HepG2 (cell line): ENCODE measurements around the gene B3GNT9. TPM values are rescaled to one million over a fixed set of nuclear protein-coding genes. Genes with fewer than 3 reads are reported as not detected.
A peak's percentile ranks its signal among the peaks of the same experiment; 100 is the strongest.

Source experiments
- ARID5B ChIP-seq: IDR thresholded peaks from 2 replicates; pipeline ENCODE4 v1.4.0; 2020; ENCODE audit warnings: mild to moderate bottlenecking, missing genetic modification reagents
- ARNTL ChIP-seq: sonication (generic); formaldehyde crosslinking; IDR thresholded peaks from 2 replicates; pipeline ENCODE4 v1.4.0; 2020; ENCODE audit warnings: mild to moderate bottlenecking, missing genetic modification reagents
- ATF4 ChIP-seq, 2 experiments: fragments of 450-650 bp in 1 of 2; sonication (generic) in 1 of 2; formaldehyde crosslinking; IDR thresholded peaks; 2 replicates each; pipeline versions ENCODE4 v1.5.0 to v1.8.0; 2020 to 2022; ENCODE audit warnings: mild to moderate bottlenecking in 1 of 2, missing genetic modification reagents in 1 of 2
- BORCS8-MEF2B ChIP-seq: sonication (generic); formaldehyde crosslinking; IDR thresholded peaks from 2 replicates; pipeline ENCODE4 v1.8.0; 2022; ENCODE audit warnings: mild to moderate bottlenecking, missing genetic modification reagents
- DMAP1 ChIP-seq: IDR thresholded peaks from 2 replicates; pipeline ENCODE4 v1.6.1; 2016
- HCFC1 ChIP-seq: fragments of 150-350 bp; IDR thresholded peaks from 2 replicates; pipeline ENCODE4 v1.6.1; 2014; ENCODE audit warnings: low read depth, low read length
- KLF15 ChIP-seq: sonication (generic); formaldehyde crosslinking; IDR thresholded peaks from 2 replicates; pipeline ENCODE4 v1.8.1; 2023; ENCODE audit warnings: borderline replicate concordance, mild to moderate bottlenecking, inconsistent platforms, missing genetic modification reagents, mixed read lengths
- MAF1 ChIP-seq: sonication (generic); formaldehyde crosslinking; IDR thresholded peaks from 2 replicates; pipeline ENCODE4 v1.5.0; 2020; ENCODE audit warnings: missing genetic modification reagents, borderline replicate concordance
- MED8 ChIP-seq: sonication (generic); formaldehyde crosslinking; IDR thresholded peaks from 2 replicates; pipeline ENCODE4 v1.8.1; 2023; ENCODE audit warnings: mild to moderate bottlenecking, missing genetic modification reagents; ENCODE audit not compliant: insufficient replicate concordance
- MEIS2 ChIP-seq: sonication (generic); formaldehyde crosslinking; IDR thresholded peaks from 2 replicates; pipeline ENCODE4 v1.9.0; 2021; ENCODE audit warnings: mild to moderate bottlenecking, missing genetic modification reagents
- MIXL1 ChIP-seq: IDR thresholded peaks from 2 replicates; pipeline ENCODE4 v1.6.1; 2016
- PATZ1 ChIP-seq: sonication (generic); formaldehyde crosslinking; IDR thresholded peaks from 2 replicates; pipeline ENCODE4 v1.4.0; 2020; ENCODE audit warnings: missing genetic modification reagents
- PHB2 ChIP-seq: fragments of 450-650 bp; IDR thresholded peaks from 2 replicates; pipeline ENCODE4 v1.6.1; 2018; ENCODE audit not compliant: partially characterized antibody
- POLR2A ChIP-seq, 2 experiments: IDR thresholded peaks; 2 replicates each; pipeline ENCODE4 v1.6.1; 2011; ENCODE audit warnings: low read depth in 2 of 2, low read length in 2 of 2, mild to moderate bottlenecking in 1 of 2, moderate library complexity in 1 of 2; ENCODE audit not compliant: insufficient read depth in 1 of 2
- PRPF4 ChIP-seq: fragments of 200-400 bp; formaldehyde crosslinking; IDR thresholded peaks from 2 replicates; pipeline ENCODE4 v1.6.1; 2016; ENCODE audit warnings: low read length, low read depth; ENCODE audit not compliant: poor library complexity, severe bottlenecking
- TRAFD1 ChIP-seq: sonication (generic); formaldehyde crosslinking; IDR thresholded peaks from 2 replicates; pipeline ENCODE4 v1.5.1; 2020; ENCODE audit warnings: missing genetic modification reagents, mild to moderate bottlenecking, borderline replicate concordance
- ZFP82 ChIP-seq: sonication (generic); formaldehyde crosslinking; IDR thresholded peaks from 2 replicates; pipeline ENCODE4 v1.5.1; 2020; ENCODE audit warnings: mild to moderate bottlenecking, missing genetic modification reagents, borderline replicate concordance
- ZMYM3 ChIP-seq: sonication (generic); formaldehyde crosslinking; IDR thresholded peaks from 2 replicates; pipeline ENCODE4 v1.5.1; 2020; ENCODE audit warnings: mild to moderate bottlenecking, missing genetic modification reagents
- ZNF460 ChIP-seq: sonication (generic); formaldehyde crosslinking; IDR thresholded peaks from 2 replicates; pipeline ENCODE4 v1.5.1; 2020; ENCODE audit warnings: missing genetic modification reagents, mild to moderate bottlenecking, borderline replicate concordance
- ZNF761 ChIP-seq: sonication (generic); formaldehyde crosslinking; conservative IDR thresholded peaks from 2 replicates; pipeline ENCODE4 v1.4.0; 2020; ENCODE audit warnings: mild to moderate bottlenecking, missing genetic modification reagents
- ZSCAN30 ChIP-seq: sonication (generic); formaldehyde crosslinking; IDR thresholded peaks from 2 replicates; pipeline ENCODE4 v1.5.0; 2020; ENCODE audit warnings: mild to moderate bottlenecking, missing genetic modification reagents
- ZZZ3 ChIP-seq: sonication (generic); formaldehyde crosslinking; IDR thresholded peaks from 2 replicates; pipeline ENCODE4 v1.4.0; 2020; ENCODE audit warnings: missing genetic modification reagents, mild to moderate bottlenecking, borderline replicate concordance
- polyA plus RNA-seq, 8 experiments: library from polyadenylated mRNA; depleted of rRNA in 3 of 8; stranded (reverse) in 7 of 8; unstranded in 1 of 8; fragments of >200 nt; fragmentation: Illumina TruSeq in 4 of 8; extraction: Trizol in 4 of 8; gene quantifications; 2 replicates each; pipeline versions ENCODE4 v1.2.1 to v1.2.3, GENCODE V29; 2011 to 2016; ENCODE audit warnings: low read depth in 4 of 8, missing spikeins in 1 of 8, mixed read lengths in 1 of 8; ENCODE audit not compliant: insufficient read depth in 1 of 8
- total RNA-seq, 5 experiments: library from RNA; depleted of rRNA; stranded (reverse); fragments of >200 nt; fragmentation: Illumina TruSeq; extraction: Trizol; gene quantifications; 2 replicates each; pipeline ENCODE4 v1.2.3, GENCODE V29; 2016; ENCODE audit warnings: low read depth in 1 of 5

B3GNT9 gene
- total and polyA plus RNA-seq, 2 of the 13 experiments (the other 11 are each of a cell fraction or from before 2014, with no cell fraction given) = 1.5 to 3.1 TPM

- TF ChIP-seq PATZ1 (CRISPR knock-in tag) = peak; percentile 96
- peak; percentile 81; the same call in 1 of the 2 replicates for TF ChIP-seq TRAFD1 (CRISPR knock-in tag)
- TF ChIP-seq DMAP1 (CRISPR knock-in tag) = peak; percentile 84
- no peak for TF ChIP-seq ZZZ3
- peak; percentile 56; the same call in 1 of the 2 replicates for TF ChIP-seq KLF15 (CRISPR knock-in tag)
- no peak; the same call in 1 of the 2 replicates for TF ChIP-seq ZNF460
- peak; percentile 87 for TF ChIP-seq MED8 (CRISPR knock-in tag)
- peak; percentile 98 to 99 for TF ChIP-seq POLR2A (IDR thresholded peaks at IDR 0.05; ENCODE audit: insufficient read depth in 1 of 2, low read depth in 2 of 2, low read length in 2 of 2)
- peak in 1 of 2 experiments; percentile 46; a peak in 1 of 4 replicates for TF ChIP-seq ATF4 (CRISPR knock-in tag; IDR thresholded peaks at IDR 0.05)
- peak; percentile 66; the same call in 1 of the 2 replicates for TF ChIP-seq MAF1 (CRISPR knock-in tag)
- no peak; the same call in 1 of the 2 replicates for TF ChIP-seq ZNF761
- TF ChIP-seq ZMYM3 (CRISPR knock-in tag) = peak; percentile 27; the same call in 1 of the 2 replicates
- TF ChIP-seq MIXL1 (CRISPR knock-in tag) = peak; percentile 42; the same call in 1 of the 2 replicates
- TF ChIP-seq BORCS8-MEF2B (CRISPR knock-in tag) = peak; percentile 51; the same call in 1 of the 2 replicates
- TF ChIP-seq HCFC1 = peak; percentile 56
- peak; percentile 10 for TF ChIP-seq ARID5B (CRISPR knock-in tag)
- TF ChIP-seq ARNTL (CRISPR knock-in tag) = peak; percentile 34; the same call in 1 of the 2 replicates
- no peak for TF ChIP-seq PHB2
- peak; percentile 71 for TF ChIP-seq MEIS2 (CRISPR knock-in tag)
- peak; percentile 81; the same call in 1 of the 2 replicates for TF ChIP-seq ZFP82 (CRISPR knock-in tag)
- TF ChIP-seq ZSCAN30 (CRISPR knock-in tag) = no peak
- TF ChIP-seq PRPF4 = no peak
These were observed 41.2 kb downstream of the B3GNT9 start, which contains the start of gene PHAF1 (continued) for GRCh38 chr16:67109407-67110135.
